PC-9 (cell line): Measurements from ENCODE around the gene OAS1. TPM values are rescaled to one million over a fixed set of nuclear protein-coding genes. Genes with fewer than 3 reads are reported as not detected.

Experiments
- BruUV-seq: library from RNA; stranded (reverse); fragments of 400-500 nt; replicated peaks from 2 replicates; lab custom pipeline; 2021; lab: Mats Ljungman, UMichigan
- CTCF ChIA-PET: fragments of 300-600 bp; sonication (Branson Sonifier 250); formaldehyde crosslinking; loops from one replicate; lab custom pipeline; 2022; ENCODE audit warnings: antibody characterized with exemption; lab: Charles Lee
- POLR2A ChIA-PET: fragments of 300-600 bp; sonication (Branson Sonifier 250); formaldehyde crosslinking; loops from one replicate; lab custom pipeline; 2022; ENCODE audit warnings: antibody characterized with exemption; ENCODE audit not compliant: unreplicated experiment; lab: Charles Lee
- DNase-seq, 2 experiments: peaks; one replicate each; pipeline versions ENCODE4 v3.0.0 to v3.0.0-alpha.2; 2015 to 2022; ENCODE audit warnings: mixed read lengths in 1 of 2
- H2AFZ ChIP-seq: fragments of 200-600 bp; sonication (generic); 2 replicates; pipeline ENCODE4 v1.8.1; 2017; ENCODE audit warnings: antibody characterized with exemption
- H3F3A ChIP-seq: fragments of 200-600 bp; sonication (generic); 2 replicates; pipeline ENCODE4 v1.8.1; 2017; ENCODE audit warnings: antibody characterized with exemption, mild to moderate bottlenecking, low read depth; ENCODE audit not compliant: insufficient read depth
- H3K27ac ChIP-seq: fragments of 200-600 bp; sonication (generic); 2 replicates; pipeline ENCODE4 v1.6.1; 2016; ENCODE audit warnings: mixed run types
- H3K27me3 ChIP-seq: fragments of 200-600 bp; sonication (generic); 2 replicates; pipeline ENCODE4 v1.6.1; 2016; ENCODE audit warnings: low read depth, mixed run types; ENCODE audit not compliant: insufficient read depth
- H3K36me3 ChIP-seq: fragments of 200-600 bp; sonication (generic); 2 replicates; pipeline ENCODE4 v1.6.1; 2016; ENCODE audit warnings: low read depth, mixed run types
- H3K4me1 ChIP-seq: fragments of 200-600 bp; sonication (generic); replicated peaks from 2 replicates; pipeline ENCODE4 v1.6.1; 2016; ENCODE audit warnings: mixed run types; ENCODE audit not compliant: insufficient read depth
- H3K4me2 ChIP-seq: fragments of 200-600 bp; sonication (generic); 2 replicates; pipeline ENCODE4 v1.6.1; 2017; ENCODE audit warnings: mixed run types
- H3K4me3 ChIP-seq: fragments of 200-600 bp; sonication (generic); 2 replicates; pipeline ENCODE4 v1.6.1; 2016; ENCODE audit warnings: mixed run types
- H3K79me2 ChIP-seq: fragments of 200-600 bp; sonication (generic); 2 replicates; pipeline ENCODE4 v1.6.1; 2017; ENCODE audit warnings: low read depth, mixed run types
- H3K9me2 ChIP-seq: fragments of 200-600 bp; sonication (generic); 2 replicates; pipeline ENCODE4 v1.8.1; 2017; ENCODE audit warnings: mild to moderate bottlenecking; ENCODE audit not compliant: insufficient read depth
- H3K9me3 ChIP-seq: fragments of 200-600 bp; sonication (generic); 2 replicates; pipeline ENCODE4 v1.8.1; 2016; ENCODE audit warnings: low read depth; ENCODE audit not compliant: insufficient read depth
- H4K20me1 ChIP-seq: fragments of 200-600 bp; sonication (generic); 2 replicates; pipeline ENCODE4 v1.8.1; 2017; ENCODE audit not compliant: insufficient read depth
- CTCF ChIP-seq: fragments of 200-600 bp; sonication (generic); conservative IDR thresholded peaks from 2 replicates; pipeline ENCODE4 v1.6.1; 2017; ENCODE audit warnings: mixed run types, antibody characterized with exemption, mild to moderate bottlenecking, moderate library complexity
- EZH2 ChIP-seq: fragments of 200-600 bp; sonication (generic); IDR thresholded peaks from 2 replicates; pipeline ENCODE4 v1.8.0; 2017; ENCODE audit warnings: antibody characterized with exemption, low read depth
- intact Hi-C: fragments of 100-400 bp; cut with micrococcal nuclease; formaldehyde crosslinking; loops from one replicate; pipeline ENCODE4 v1.10.0; 2022; ENCODE audit not compliant: unreplicated experiment
- total RNA-seq: library from RNA; stranded (reverse); gene quantifications from 2 replicates; pipeline ENCODE4 v1.2.3, GENCODE V29; 2021

OAS1 gene
- total RNA-seq, 1 experiment from 2014 or later: 18.8 TPM

GRCh38 chr12:112937741-112938719, 31.3 kb downstream of the OAS1 start, which contains the start of gene OAS3:
Gene OAS3 (plus strand): TSS chr12:112938474. CDS start chr12:112938531, 57 bp downstream.
- Histone ChIP-seq H3K79me2 (no peaks in the 10 kb centered on the region), H3K4me2 (peak within 1 kb of the TSS; percentile 86), H3K4me3 (peak within 1 kb of the TSS; percentile 73), H3K4me1 (peaks cover 29% of the 10 kb centered on the region), H4K20me1 (no peaks in the 10 kb centered on the region), H2AFZ (peak within 1 kb of the TSS; percentile 96), H3K27me3 (no peaks in the 10 kb centered on the region), H3F3A (peaks cover 17% of the 10 kb centered on the region; the same call in 1 of the 2 replicates), H3K27ac (peak within 1 kb of the TSS; percentile 1; the same call in 1 of the 2 replicates), H3K9me2 (no peaks in the 10 kb centered on the region), H3K36me3 (no peaks in the 10 kb centered on the region), H3K9me3 (no peaks in the 10 kb centered on the region)
- intact Hi-C loops: loop anchor here (2.0 kb wide), 1 partner anchor 37 kb away; no protein-coding TSS in a partner anchor
- ChIA-PET POLR2A (interaction anchor here (0.6 kb wide), 1 partner anchor 1339 kb away, joined by 15 read pairs; the partner anchor contains the start of gene ATXN2), CTCF (interaction anchor here (0.6 kb wide), 2 partner anchors 31 to 198 kb away, joined by 3 to 4 read pairs; no protein-coding TSS in a partner anchor)
- DNase-seq: peak; percentile 50 to 68
- no peak for TF ChIP-seq CTCF
- no peak for TF ChIP-seq EZH2
- BruUV-seq: no TSS peak

- Histone ChIP-seq H2AFZ (peak overlapping the region; percentile 96), H3K4me3 (peak overlapping the region; percentile 73), H3K36me3 (no peaks in the 10 kb centered on the region), H3K79me2 (no peaks in the 10 kb centered on the region), H3K4me2 (peak overlapping the region; percentile 86), H3K27ac (no peak overlapping the region), H4K20me1 (no peaks in the 10 kb centered on the region), H3K9me2 (no peaks in the 10 kb centered on the region), H3K9me3 (no peaks in the 10 kb centered on the region), H3K27me3 (no peaks in the 10 kb centered on the region), H3F3A (peaks cover 17% of the 10 kb centered on the region; the same call in 1 of the 2 replicates), H3K4me1 (peaks cover 29% of the 10 kb centered on the region)
- no peak for DNase-seq
- TF ChIP-seq EZH2 (no peak), CTCF (no peak)
- intact Hi-C loops: loop anchor here (2.0 kb wide), 1 partner anchor 38 kb away; no protein-coding TSS in a partner anchor
- ChIA-PET POLR2A (no interaction called here), CTCF (interaction anchor here (0.6 kb wide), 2 partner anchors 31 to 199 kb away, joined by 3 to 4 read pairs; no protein-coding TSS in a partner anchor)
- BruUV-seq: no TSS peak
These were observed 32.0 kb downstream of the OAS1 start for GRCh38 chr12:112938751-112939150.

- no peak overlapping the region for H3K4me3 ChIP-seq
- CTCF ChIA-PET: no interaction called here
- H3K9me2 ChIP-seq: no peaks in the 10 kb centered on the region
- H3K36me3 ChIP-seq: no peaks in the 10 kb centered on the region
- H3K9me3 ChIP-seq: no peaks in the 10 kb centered on the region
- H3F3A ChIP-seq: peaks cover 17% of the 10 kb centered on the region; the same call in 1 of the 2 replicates
- BruUV-seq: no TSS peak
- intact Hi-C loops: loop anchor here (2.0 kb wide), 1 partner anchor 39 kb away; no protein-coding TSS in a partner anchor
- peaks cover 29% of the 10 kb centered on the region for H3K4me1 ChIP-seq
- H3K27ac ChIP-seq: no peak overlapping the region
- no peak overlapping the region for H2AFZ ChIP-seq
- no peak for TF ChIP-seq EZH2
- TF ChIP-seq CTCF: no peak
- no peaks in the 10 kb centered on the region for H3K27me3 ChIP-seq
- H3K4me2 ChIP-seq: peak overlapping the region; percentile 86
- no peaks in the 10 kb centered on the region for H4K20me1 ChIP-seq
- H3K79me2 ChIP-seq: no peaks in the 10 kb centered on the region
- no peak for DNase-seq
- POLR2A ChIA-PET: no interaction called here
These were observed 33.1 kb downstream of the OAS1 start for GRCh38 chr12:112939761-112940381.
